ENCODE measurements around the gene SAG.

Gene SAG

GRCh38 chr2:233325814-233326213 is 18.2 kb downstream of the SAG start:
- Mint-ChIP-seq H3K4me3 (no peak overlapping the region), H3K4me1 (no peaks in the 10 kb centered on the region), H3K9me3 (no peaks in the 10 kb centered on the region), H3K27ac (no peak overlapping the region), H3K27me3 (ENCODE audit: low read depth) (peaks cover 11% of the 10 kb centered on the region), H3K36me3 (ENCODE audit: low read depth) (no peaks in the 10 kb centered on the region)
- TF ChIP-seq CTCF (IDR thresholded peaks at IDR 0.05; ENCODE audit: unreplicated experiment in 3 of 3): no peak

- Mint-ChIP-seq H3K27ac (no peak overlapping the region), H3K27me3 (ENCODE audit: low read depth) (peaks cover 11% of the 10 kb centered on the region), H3K4me3 (no peak overlapping the region), H3K36me3 (ENCODE audit: low read depth) (no peaks in the 10 kb centered on the region), H3K9me3 (no peaks in the 10 kb centered on the region), H3K4me1 (peaks cover 1% of the 10 kb centered on the region)
- TF ChIP-seq CTCF (IDR thresholded peaks at IDR 0.05; ENCODE audit: unreplicated experiment in 3 of 3): no peak
Observed at GRCh38 chr2:233326500-233326899, 18.9 kb downstream of the SAG start.

- no peaks in the 10 kb centered on the region for H3K9me3 Mint-ChIP-seq
- H3K27ac Mint-ChIP-seq: no peak overlapping the region
- no peaks in the 10 kb centered on the region for H3K36me3 Mint-ChIP-seq (ENCODE audit: low read depth)
- no peak for TF ChIP-seq CTCF (IDR thresholded peaks at IDR 0.05; ENCODE audit: unreplicated experiment in 3 of 3)
- no peak overlapping the region for H3K4me3 Mint-ChIP-seq
- peaks cover 10% of the 10 kb centered on the region for H3K4me1 Mint-ChIP-seq
- peaks cover 14% of the 10 kb centered on the region for H3K27me3 Mint-ChIP-seq (ENCODE audit: low read depth)
Observed at GRCh38 chr2:233328922-233329321, 21.3 kb downstream of the SAG start.

- Mint-ChIP-seq H3K4me1 (peaks cover 10% of the 10 kb centered on the region), H3K9me3 (no peaks in the 10 kb centered on the region), H3K27ac (no peak overlapping the region), H3K27me3 (ENCODE audit: low read depth) (peaks cover 11% of the 10 kb centered on the region), H3K36me3 (ENCODE audit: low read depth) (no peaks in the 10 kb centered on the region), H3K4me3 (no peak overlapping the region)
- no peak for TF ChIP-seq CTCF (IDR thresholded peaks at IDR 0.05; ENCODE audit: unreplicated experiment in 3 of 3)
Observed at GRCh38 chr2:233329489-233330135, 22.0 kb downstream of the SAG start.

GRCh38 chr2:233331536-233331935 is 23.9 kb downstream of the SAG start:
- H3K9me3 Mint-ChIP-seq: no peaks in the 10 kb centered on the region
- H3K4me3 Mint-ChIP-seq: peak overlapping the region in 2 of 3 experiments; percentile 20 to 33
- H3K4me1 Mint-ChIP-seq: peaks cover 10% of the 10 kb centered on the region
- H3K27ac Mint-ChIP-seq: peak overlapping the region in 1 of 3 experiments; percentile 52
- H3K36me3 Mint-ChIP-seq (ENCODE audit: low read depth): no peaks in the 10 kb centered on the region
- peaks cover 10% of the 10 kb centered on the region for H3K27me3 Mint-ChIP-seq (ENCODE audit: low read depth)
- no peak for TF ChIP-seq CTCF (IDR thresholded peaks at IDR 0.05; ENCODE audit: unreplicated experiment in 3 of 3)

GRCh38 chr2:233332125-233332524 is 24.5 kb downstream of the SAG start:
- no peak for TF ChIP-seq CTCF (IDR thresholded peaks at IDR 0.05; ENCODE audit: unreplicated experiment in 3 of 3)
- H3K9me3 Mint-ChIP-seq: no peaks in the 10 kb centered on the region
- H3K27me3 Mint-ChIP-seq (ENCODE audit: low read depth): peaks cover 5% of the 10 kb centered on the region
- H3K27ac Mint-ChIP-seq: peak overlapping the region in 1 of 3 experiments; percentile 52
- H3K36me3 Mint-ChIP-seq (ENCODE audit: low read depth): no peaks in the 10 kb centered on the region
- peaks cover 10% of the 10 kb centered on the region for H3K4me1 Mint-ChIP-seq
- peak overlapping the region in 1 of 3 experiments; percentile 58 for H3K4me3 Mint-ChIP-seq

Data from nephron (organoid).